Measurements from ENCODE around the gene SCLY. TPM values are rescaled to one million over a fixed set of nuclear protein-coding genes. Genes with fewer than 3 reads are reported as not detected.

The SCLY gene
- total and polyA plus RNA-seq, 2 donors (not counting 1 experiment from before 2014, with no cell fraction given) = 5.3 to 16.5 TPM

- Histone ChIP-seq H3K4me2 (ENCODE audit: extremely low read depth, insufficient read depth, low read length) (no peak overlapping the region), H3K4me3 (replicated peaks in 1 of 4; ENCODE audit: control extremely low read depth in 1 of 4, insufficient read depth in 1 of 4, low read depth in 3 of 4, low read length in 4 of 4) (no peak overlapping the region), H3K27ac (ENCODE audit: insufficient read depth, low read length) (no peak overlapping the region), H3K36me3 (ENCODE audit: control insufficient read depth, insufficient read depth, low read length) (no peaks in the 10 kb centered on the region), H3K27me3 (ENCODE audit: control insufficient read depth, insufficient read depth, low read length) (no peaks in the 10 kb centered on the region), H3K79me2 (ENCODE audit: control insufficient read depth, insufficient read depth, low read length) (no peaks in the 10 kb centered on the region), H3K9me3 (ENCODE audit: control insufficient read depth, insufficient read depth, low read depth, low read length) (no peaks in the 10 kb centered on the region), H4K20me1 (ENCODE audit: control insufficient read depth, extremely low read depth, insufficient read depth, low read length) (no peaks in the 10 kb centered on the region), H3K4me1 (ENCODE audit: control insufficient read depth, extremely low read depth, insufficient read depth, low read length) (peaks cover 3% of the 10 kb centered on the region), H2AFZ (ENCODE audit: low read length) (no peak overlapping the region), H3K9ac (ENCODE audit: insufficient read depth, low read length) (no peak overlapping the region)
- no peak for DNase-seq (ENCODE audit: low read depth in 2 of 2)
- TF ChIP-seq EZH2 (IDR thresholded peaks at IDR 0.05; ENCODE audit: low read length, missing control alignments) (no peak), CTCF (conservative IDR thresholded peaks at IDR 0.05 in 1 of 2, IDR thresholded peaks at IDR 0.05 in 1 of 2; ENCODE audit: low read depth in 1 of 2, low read length in 2 of 2) (no peak)
Measured at GRCh38 chr2:238132463-238133450, 72.0 kb downstream of the SCLY start.

GRCh38 chr2:238133499-238134392 is 72.9 kb downstream of the SCLY start:
- Histone ChIP-seq H3K4me2 (ENCODE audit: extremely low read depth, insufficient read depth, low read length) (no peak overlapping the region), H3K27ac (ENCODE audit: insufficient read depth, low read length) (no peak overlapping the region)

More at GRCh38 chr2:238133499-238134392, 72.9 kb downstream of the SCLY start:
- Histone ChIP-seq H3K4me1 (ENCODE audit: control insufficient read depth, extremely low read depth, insufficient read depth, low read length) (peaks cover 8% of the 10 kb centered on the region), H4K20me1 (ENCODE audit: control insufficient read depth, extremely low read depth, insufficient read depth, low read length) (no peaks in the 10 kb centered on the region), H3K27me3 (ENCODE audit: control insufficient read depth, insufficient read depth, low read length) (no peaks in the 10 kb centered on the region), H3K79me2 (ENCODE audit: control insufficient read depth, insufficient read depth, low read length) (no peaks in the 10 kb centered on the region), H3K9ac (ENCODE audit: insufficient read depth, low read length) (no peak overlapping the region), H3K9me3 (ENCODE audit: control insufficient read depth, insufficient read depth, low read depth, low read length) (no peaks in the 10 kb centered on the region), H3K4me3 (replicated peaks in 1 of 4; ENCODE audit: control extremely low read depth in 1 of 4, insufficient read depth in 1 of 4, low read depth in 3 of 4, low read length in 4 of 4) (no peak overlapping the region), H2AFZ (ENCODE audit: low read length) (no peak overlapping the region), H3K36me3 (ENCODE audit: control insufficient read depth, insufficient read depth, low read length) (no peaks in the 10 kb centered on the region)
- TF ChIP-seq CTCF (conservative IDR thresholded peaks at IDR 0.05 in 1 of 2, IDR thresholded peaks at IDR 0.05 in 1 of 2; ENCODE audit: low read depth in 1 of 2, low read length in 2 of 2) (no peak), EZH2 (IDR thresholded peaks at IDR 0.05; ENCODE audit: low read length, missing control alignments) (no peak)
- no peak for DNase-seq (ENCODE audit: low read depth in 2 of 2)
